Right lobe of liver (tissue), 4 donors: Measurements from ENCODE around the gene FSHR.

ENCODE experiments used
- POLR2A ChIP-seq: fragments of 450-650 bp; IDR thresholded peaks from one replicate; pipeline ENCODE4 v1.6.1; 2017; ENCODE audit warnings: antibody characterized with exemption, mild to moderate bottlenecking
- TF ChIP-seq, protein P1 (sequence below), 4 donors: fragments of 200-600 bp in 3 of 4; fragments of 450-650 bp in 1 of 4; IDR thresholded peaks; one replicate each; pipeline versions ENCODE4 v1.5.1 to v1.8.0; 2016 to 2022; ENCODE audit warnings: antibody characterized with exemption in 4 of 4, mild to moderate bottlenecking in 2 of 4
- donor health status: DM: no; HTN: no; CAD: no.
- donor health status: DM: no; HTN: no; CAD: no.
- donor health status: DM: no; HTN: yes; CAD: no.

DNA sequence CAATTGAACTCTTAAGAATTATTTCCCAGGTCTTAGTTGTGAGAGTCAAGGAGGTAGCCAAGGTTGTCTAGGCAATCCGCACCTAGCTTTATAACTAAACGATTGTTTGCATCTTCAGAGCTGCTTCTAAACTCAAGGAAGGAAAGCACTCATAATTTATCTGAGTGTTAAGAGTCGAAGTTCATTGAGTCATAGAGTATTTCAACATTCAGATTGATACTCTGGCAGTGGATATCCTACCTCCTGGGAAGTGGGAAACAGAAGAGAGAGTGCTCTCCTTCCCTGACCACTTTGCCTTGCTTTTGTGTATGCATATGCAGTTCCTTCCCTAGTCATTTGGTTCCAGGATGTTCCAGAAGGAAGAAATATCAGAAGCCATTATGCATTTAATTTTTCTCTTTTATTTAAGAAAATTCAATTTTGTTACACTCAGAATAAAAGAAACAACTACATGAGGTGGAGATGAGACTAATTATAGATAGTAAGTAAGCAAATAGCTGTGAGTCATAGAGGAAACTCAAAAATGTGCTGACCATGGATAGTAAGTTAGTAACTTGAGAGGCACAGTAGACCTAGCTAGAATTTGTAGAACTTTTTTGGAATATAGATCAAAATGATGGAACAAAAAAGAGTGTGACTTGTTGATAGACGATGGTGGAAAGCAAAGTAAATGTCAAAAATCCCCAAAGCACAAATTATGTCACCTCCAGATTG lies 35.4 kb upstream of the FSHR start:
- TF ChIP-seq, protein P1, sequence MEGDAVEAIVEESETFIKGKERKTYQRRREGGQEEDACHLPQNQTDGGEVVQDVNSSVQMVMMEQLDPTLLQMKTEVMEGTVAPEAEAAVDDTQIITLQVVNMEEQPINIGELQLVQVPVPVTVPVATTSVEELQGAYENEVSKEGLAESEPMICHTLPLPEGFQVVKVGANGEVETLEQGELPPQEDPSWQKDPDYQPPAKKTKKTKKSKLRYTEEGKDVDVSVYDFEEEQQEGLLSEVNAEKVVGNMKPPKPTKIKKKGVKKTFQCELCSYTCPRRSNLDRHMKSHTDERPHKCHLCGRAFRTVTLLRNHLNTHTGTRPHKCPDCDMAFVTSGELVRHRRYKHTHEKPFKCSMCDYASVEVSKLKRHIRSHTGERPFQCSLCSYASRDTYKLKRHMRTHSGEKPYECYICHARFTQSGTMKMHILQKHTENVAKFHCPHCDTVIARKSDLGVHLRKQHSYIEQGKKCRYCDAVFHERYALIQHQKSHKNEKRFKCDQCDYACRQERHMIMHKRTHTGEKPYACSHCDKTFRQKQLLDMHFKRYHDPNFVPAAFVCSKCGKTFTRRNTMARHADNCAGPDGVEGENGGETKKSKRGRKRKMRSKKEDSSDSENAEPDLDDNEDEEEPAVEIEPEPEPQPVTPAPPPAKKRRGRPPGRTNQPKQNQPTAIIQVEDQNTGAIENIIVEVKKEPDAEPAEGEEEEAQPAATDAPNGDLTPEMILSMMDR (IDR thresholded peaks at IDR 0.05) = no peak
- no peak for TF ChIP-seq POLR2A
